Vagina (tissue), 2 donors: Measurements from ENCODE around the gene OPN4. TPM values are rescaled to one million over a fixed set of nuclear protein-coding genes. Genes with fewer than 3 reads are reported as not detected.

Experiments used
- DNase-seq, 2 donors: peaks; one replicate each; pipeline ENCODE4 v3.0.0-alpha.2; 2017; ENCODE audit errors: extremely low spot score in 2 of 2
- H3K27ac ChIP-seq: fragments of 200-600 bp; sonication (generic); one replicate; pipeline ENCODE4 v1.5.1; 2019
- H3K27me3 ChIP-seq: fragments of 200-600 bp; sonication (generic); one replicate; pipeline ENCODE4 v1.5.1; 2019
- H3K36me3 ChIP-seq, 2 donors: fragments of 200-600 bp; sonication (generic); one replicate each; pipeline ENCODE4 v1.5.1; 2017 to 2019
- H3K4me1 ChIP-seq: fragments of 200-600 bp; sonication (generic); one replicate; pipeline ENCODE4 v1.5.1; 2019
- H3K4me3 ChIP-seq, 2 donors: fragments of 200-600 bp; sonication (generic); 1 replicate in 1 of 2; 2 replicates in 1 of 2; pipeline ENCODE4 v1.5.1; 2016 to 2019
- H3K9me3 ChIP-seq: fragments of 200-600 bp; sonication (generic); one replicate; pipeline ENCODE4 v1.5.1; 2019
- POLR2A ChIP-seq, 2 donors: fragments of 450-650 bp; IDR thresholded peaks; one replicate each; pipeline ENCODE4 v1.6.1; 2017; ENCODE audit warnings: antibody characterized with exemption in 2 of 2, mild to moderate bottlenecking in 2 of 2, moderate library complexity in 2 of 2
- POLR2AphosphoS5 ChIP-seq, 2 donors: sonication (generic); formaldehyde crosslinking; IDR thresholded peaks; one replicate each; pipeline ENCODE4 v1.9.0; 2017; ENCODE audit warnings: antibody characterized with exemption in 2 of 2, mild to moderate bottlenecking in 2 of 2, low read depth in 1 of 2; ENCODE audit not compliant: insufficient read depth in 1 of 2
- intact Hi-C: fragments of 100-400 bp; cut with DNase I; formaldehyde crosslinking; loops from one replicate; pipeline ENCODE4 v1.15.1; 2023
- total RNA-seq: library from RNA; depleted of rRNA; stranded (reverse); fragments of >200 nt; gene quantifications from one replicate; pipeline ENCODE4 v1.2.3, GENCODE V29; 2016
- TF ChIP-seq, protein P1 (sequence below), 3 experiments: fragments of 450-650 bp in 2 of 3; fragments of 200-600 bp in 1 of 3; sonication (generic) in 1 of 3; IDR thresholded peaks; one replicate each; pipeline ENCODE4 v1.5.1; 2017 to 2019; ENCODE audit warnings: antibody characterized with exemption in 3 of 3, mild to moderate bottlenecking in 2 of 3, moderate library complexity in 2 of 3

OPN4 gene
- total RNA-seq, 1 donor from 2014 or later, result not detected

DNA sequence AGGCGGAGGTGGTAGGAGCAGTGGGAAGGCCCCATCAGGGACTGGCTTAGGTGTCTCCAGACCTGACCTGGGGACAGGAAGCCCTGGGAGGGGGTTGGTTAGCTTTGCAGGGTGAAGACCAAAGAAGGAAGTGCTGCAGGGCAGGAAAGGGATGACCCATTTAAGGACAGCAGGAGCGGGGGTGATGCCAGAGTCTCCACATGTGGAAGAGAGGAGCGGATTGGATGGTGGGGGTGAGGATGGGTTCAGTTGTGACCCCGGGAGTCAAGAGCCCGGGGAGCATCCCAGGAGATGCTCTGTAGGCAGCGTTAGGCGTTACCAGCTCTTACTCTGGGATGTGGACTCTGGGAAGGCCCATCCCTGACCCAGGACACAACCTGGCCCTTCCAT is 10.9 kb downstream of the OPN4 start:
- intact Hi-C loops, result no loop called here
- TF ChIP-seq POLR2A (IDR thresholded peaks at IDR 0.05) (no peak), POLR2AphosphoS5 (IDR thresholded peaks at IDR 0.05; ENCODE audit: insufficient read depth in 1 of 2, low read depth in 1 of 2) (no peak)
- TF ChIP-seq, protein P1, sequence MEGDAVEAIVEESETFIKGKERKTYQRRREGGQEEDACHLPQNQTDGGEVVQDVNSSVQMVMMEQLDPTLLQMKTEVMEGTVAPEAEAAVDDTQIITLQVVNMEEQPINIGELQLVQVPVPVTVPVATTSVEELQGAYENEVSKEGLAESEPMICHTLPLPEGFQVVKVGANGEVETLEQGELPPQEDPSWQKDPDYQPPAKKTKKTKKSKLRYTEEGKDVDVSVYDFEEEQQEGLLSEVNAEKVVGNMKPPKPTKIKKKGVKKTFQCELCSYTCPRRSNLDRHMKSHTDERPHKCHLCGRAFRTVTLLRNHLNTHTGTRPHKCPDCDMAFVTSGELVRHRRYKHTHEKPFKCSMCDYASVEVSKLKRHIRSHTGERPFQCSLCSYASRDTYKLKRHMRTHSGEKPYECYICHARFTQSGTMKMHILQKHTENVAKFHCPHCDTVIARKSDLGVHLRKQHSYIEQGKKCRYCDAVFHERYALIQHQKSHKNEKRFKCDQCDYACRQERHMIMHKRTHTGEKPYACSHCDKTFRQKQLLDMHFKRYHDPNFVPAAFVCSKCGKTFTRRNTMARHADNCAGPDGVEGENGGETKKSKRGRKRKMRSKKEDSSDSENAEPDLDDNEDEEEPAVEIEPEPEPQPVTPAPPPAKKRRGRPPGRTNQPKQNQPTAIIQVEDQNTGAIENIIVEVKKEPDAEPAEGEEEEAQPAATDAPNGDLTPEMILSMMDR (IDR thresholded peaks at IDR 0.05), result no peak
- no peaks in the 10 kb centered on the region for H3K27me3 ChIP-seq
- H3K9me3 ChIP-seq, result no peaks in the 10 kb centered on the region
- no peak overlapping the region for H3K27ac ChIP-seq
- no peak overlapping the region for H3K4me3 ChIP-seq
- DNase-seq, result no peak
- H3K4me1 ChIP-seq, result peaks cover 4% of the 10 kb centered on the region
- no peaks in the 10 kb centered on the region for H3K36me3 ChIP-seq

DNA sequence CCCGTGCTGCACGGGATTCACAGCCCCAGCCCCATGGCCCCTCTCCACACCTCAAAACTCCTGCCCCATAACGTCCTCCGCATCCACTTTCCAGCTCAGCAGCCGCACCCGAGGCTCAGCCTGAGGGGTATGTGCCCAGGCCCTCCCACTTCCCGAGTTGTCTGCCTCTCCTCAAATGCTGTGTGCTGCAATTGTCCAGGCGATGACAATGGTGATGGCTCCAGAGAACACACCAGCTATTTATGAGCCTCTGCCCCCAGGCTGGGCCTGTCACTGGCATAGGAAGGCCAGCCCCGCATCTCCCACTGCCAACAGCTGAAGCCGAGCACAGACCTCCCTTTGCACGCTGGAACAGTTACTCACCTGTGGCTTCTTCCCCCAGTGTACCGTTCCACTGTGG is 11.5 kb downstream of the OPN4 start:
- H3K4me3 ChIP-seq, result no peak overlapping the region
- no peaks in the 10 kb centered on the region for H3K9me3 ChIP-seq
- no peaks in the 10 kb centered on the region for H3K36me3 ChIP-seq
- peaks cover 4% of the 10 kb centered on the region for H3K4me1 ChIP-seq
- intact Hi-C loops, result no loop called here
- H3K27me3 ChIP-seq, result no peaks in the 10 kb centered on the region
- no peak for DNase-seq
- H3K27ac ChIP-seq, result no peak overlapping the region
- TF ChIP-seq, protein P1 (IDR thresholded peaks at IDR 0.05), result no peak
- TF ChIP-seq POLR2AphosphoS5 (IDR thresholded peaks at IDR 0.05; ENCODE audit: insufficient read depth in 1 of 2, low read depth in 1 of 2), result no peak

DNA sequence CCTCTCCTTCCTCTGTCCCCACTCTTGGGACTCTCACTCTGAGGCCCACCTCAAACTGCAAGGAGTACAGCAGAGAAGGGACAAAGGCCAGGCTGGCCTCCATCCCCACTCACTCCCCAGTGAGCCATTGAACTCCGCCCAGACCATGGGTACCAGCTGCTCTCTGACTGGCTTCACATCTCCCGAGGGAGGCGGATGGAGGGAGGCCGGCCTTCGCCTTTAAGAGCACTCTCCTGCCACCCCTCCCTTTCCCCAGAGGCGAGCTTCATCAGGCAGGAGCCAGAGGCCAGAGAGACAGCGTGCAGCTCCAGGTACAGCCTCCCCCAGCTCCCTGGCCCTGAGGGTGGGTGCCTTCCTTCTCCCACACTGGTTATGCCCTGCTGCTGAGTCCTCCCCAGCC is 12.2 kb downstream of the OPN4 start:
- no peaks in the 10 kb centered on the region for H3K27me3 ChIP-seq
- peaks cover 4% of the 10 kb centered on the region for H3K4me1 ChIP-seq
- H3K4me3 ChIP-seq, result peak overlapping the region in 1 of 2 donors; percentile 9
- intact Hi-C loops, result no loop called here
- no peak for DNase-seq
- peak in 1 of 2 donors; percentile 55 for TF ChIP-seq POLR2AphosphoS5 (IDR thresholded peaks at IDR 0.05; ENCODE audit: insufficient read depth in 1 of 2, low read depth in 1 of 2)
- TF ChIP-seq, protein P1 (IDR thresholded peaks at IDR 0.05), result no peak
- no peak overlapping the region for H3K27ac ChIP-seq
- H3K9me3 ChIP-seq, result no peaks in the 10 kb centered on the region
- H3K36me3 ChIP-seq, result no peaks in the 10 kb centered on the region

DNA sequence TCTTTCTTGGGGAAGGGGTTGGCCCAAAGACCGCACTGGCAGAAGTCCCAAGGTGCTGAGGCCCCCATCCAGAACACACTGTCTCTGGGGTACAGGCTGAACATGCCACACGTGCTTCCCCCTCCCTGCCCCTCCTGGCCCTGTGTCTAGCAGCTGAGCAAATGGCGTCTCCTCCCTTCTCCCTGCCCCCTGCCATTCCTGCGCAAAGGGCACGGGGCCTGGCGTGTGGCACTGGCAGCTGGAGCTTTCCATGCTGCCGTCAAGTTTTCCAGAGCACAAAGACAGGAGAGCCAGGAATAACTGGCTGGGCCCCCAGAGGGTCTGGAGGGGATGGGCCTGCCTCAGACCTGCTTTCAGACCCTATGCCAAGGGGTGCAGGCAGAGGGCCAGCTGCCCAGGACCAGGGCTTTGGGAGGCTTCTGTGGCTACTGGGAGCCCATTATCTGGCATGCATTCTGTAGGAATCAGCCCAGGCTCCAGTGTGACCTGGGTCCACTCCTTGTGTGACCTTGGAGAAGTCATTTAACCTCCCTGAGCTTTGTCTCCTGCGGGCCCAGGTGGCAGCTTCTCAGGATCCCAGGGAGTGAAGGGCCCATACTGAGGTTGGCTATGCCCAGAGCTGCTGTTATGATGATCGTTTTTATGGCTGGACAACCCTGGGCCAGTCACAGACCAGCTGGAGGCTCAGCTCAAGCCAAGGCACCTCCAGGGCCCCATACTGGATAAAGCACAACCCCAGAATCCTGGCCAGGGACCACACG is 13.3 kb downstream of the OPN4 start:
- H3K4me3 ChIP-seq, result peak overlapping the region in 1 of 2 donors; percentile 9
- no peaks in the 10 kb centered on the region for H3K36me3 ChIP-seq
- intact Hi-C loops, result no loop called here
- H3K27ac ChIP-seq, result peak overlapping the region; percentile 31
- peaks cover 4% of the 10 kb centered on the region for H3K4me1 ChIP-seq
- DNase-seq, result no peak
- TF ChIP-seq, protein P1 (IDR thresholded peaks at IDR 0.05), result no peak
- TF ChIP-seq POLR2A (IDR thresholded peaks at IDR 0.05) (no peak), POLR2AphosphoS5 (IDR thresholded peaks at IDR 0.05; ENCODE audit: insufficient read depth in 1 of 2, low read depth in 1 of 2) (no peak)
- no peaks in the 10 kb centered on the region for H3K9me3 ChIP-seq
- no peaks in the 10 kb centered on the region for H3K27me3 ChIP-seq
